ENCODE data around the gene RAB4A.

DNA sequence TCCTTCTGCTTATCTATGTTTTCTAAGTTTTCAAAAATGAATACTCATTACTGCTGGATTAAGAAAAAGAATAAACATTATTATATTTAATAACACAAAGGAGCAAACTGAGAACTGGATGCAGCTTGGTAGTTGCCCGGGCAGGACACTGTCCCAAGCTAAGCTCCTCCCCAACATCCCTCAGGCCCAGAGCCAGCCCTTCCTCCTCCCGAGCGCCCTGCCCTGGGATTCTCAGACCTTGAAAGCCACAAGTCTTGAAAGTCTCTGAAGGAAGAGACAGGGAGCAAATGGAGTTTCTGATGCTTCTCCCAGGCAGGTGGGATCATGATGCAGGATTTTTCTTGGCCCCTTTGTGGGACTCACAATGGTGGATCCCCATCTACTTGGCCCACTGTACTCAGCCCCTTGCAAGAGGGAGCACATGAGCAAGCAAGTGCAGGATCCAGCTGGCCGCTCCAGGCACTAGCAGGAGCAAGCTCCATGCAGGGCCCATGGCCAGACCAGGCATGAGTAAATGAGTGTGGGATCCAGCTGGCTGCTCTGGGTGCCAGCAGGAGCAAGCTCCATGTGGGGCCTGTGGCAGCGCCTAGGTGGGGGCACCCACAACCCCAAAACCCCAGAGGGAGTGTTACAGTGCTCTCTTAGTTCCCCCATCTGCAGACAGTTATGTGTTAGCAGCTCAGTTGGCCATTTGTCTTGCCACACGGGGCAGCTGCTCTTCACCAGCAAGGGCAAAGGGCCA is 32.1 kb upstream of the RAB4A start:
- TF ChIP-seq ZNF560 (tag by site-specific recombination; IDR thresholded peaks at IDR 0.05; ENCODE audit: borderline replicate concordance): no peak
- TF ChIP-seq SP2 (tag by site-specific recombination; IDR thresholded peaks at IDR 0.05): no peak
- TF ChIP-seq, protein P1, sequence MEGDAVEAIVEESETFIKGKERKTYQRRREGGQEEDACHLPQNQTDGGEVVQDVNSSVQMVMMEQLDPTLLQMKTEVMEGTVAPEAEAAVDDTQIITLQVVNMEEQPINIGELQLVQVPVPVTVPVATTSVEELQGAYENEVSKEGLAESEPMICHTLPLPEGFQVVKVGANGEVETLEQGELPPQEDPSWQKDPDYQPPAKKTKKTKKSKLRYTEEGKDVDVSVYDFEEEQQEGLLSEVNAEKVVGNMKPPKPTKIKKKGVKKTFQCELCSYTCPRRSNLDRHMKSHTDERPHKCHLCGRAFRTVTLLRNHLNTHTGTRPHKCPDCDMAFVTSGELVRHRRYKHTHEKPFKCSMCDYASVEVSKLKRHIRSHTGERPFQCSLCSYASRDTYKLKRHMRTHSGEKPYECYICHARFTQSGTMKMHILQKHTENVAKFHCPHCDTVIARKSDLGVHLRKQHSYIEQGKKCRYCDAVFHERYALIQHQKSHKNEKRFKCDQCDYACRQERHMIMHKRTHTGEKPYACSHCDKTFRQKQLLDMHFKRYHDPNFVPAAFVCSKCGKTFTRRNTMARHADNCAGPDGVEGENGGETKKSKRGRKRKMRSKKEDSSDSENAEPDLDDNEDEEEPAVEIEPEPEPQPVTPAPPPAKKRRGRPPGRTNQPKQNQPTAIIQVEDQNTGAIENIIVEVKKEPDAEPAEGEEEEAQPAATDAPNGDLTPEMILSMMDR (tag by site-specific recombination; IDR thresholded peaks at IDR 0.05): no peak

All from HEK293 (cell line).